G401 (cell line): Measurements from ENCODE around the gene CMTM6. TPM values are rescaled to one million over a fixed set of nuclear protein-coding genes. Genes with fewer than 3 reads are reported as not detected.

ENCODE experiments used
- DNase-seq: peaks from one replicate; pipeline ENCODE4 v3.0.0-alpha.2; 2015; ENCODE audit warnings: low spot score
- in situ Hi-C: cut with HindIII; loops from 2 replicates; pipeline ENCODE4 v1.10.0; 2016; ENCODE audit warnings: low sequenced_read_pairs, mixed read lengths
- total RNA-seq: library from RNA; depleted of rRNA; stranded (reverse); fragments of >200 nt; shearing (Covaris generic); gene quantifications from 2 replicates; pipeline ENCODE4 v1.2.3, GENCODE V29; 2014; rRNA removed

The CMTM6 gene
- total RNA-seq, 1 experiment from 2014 or later: 89.6 TPM

DNA sequence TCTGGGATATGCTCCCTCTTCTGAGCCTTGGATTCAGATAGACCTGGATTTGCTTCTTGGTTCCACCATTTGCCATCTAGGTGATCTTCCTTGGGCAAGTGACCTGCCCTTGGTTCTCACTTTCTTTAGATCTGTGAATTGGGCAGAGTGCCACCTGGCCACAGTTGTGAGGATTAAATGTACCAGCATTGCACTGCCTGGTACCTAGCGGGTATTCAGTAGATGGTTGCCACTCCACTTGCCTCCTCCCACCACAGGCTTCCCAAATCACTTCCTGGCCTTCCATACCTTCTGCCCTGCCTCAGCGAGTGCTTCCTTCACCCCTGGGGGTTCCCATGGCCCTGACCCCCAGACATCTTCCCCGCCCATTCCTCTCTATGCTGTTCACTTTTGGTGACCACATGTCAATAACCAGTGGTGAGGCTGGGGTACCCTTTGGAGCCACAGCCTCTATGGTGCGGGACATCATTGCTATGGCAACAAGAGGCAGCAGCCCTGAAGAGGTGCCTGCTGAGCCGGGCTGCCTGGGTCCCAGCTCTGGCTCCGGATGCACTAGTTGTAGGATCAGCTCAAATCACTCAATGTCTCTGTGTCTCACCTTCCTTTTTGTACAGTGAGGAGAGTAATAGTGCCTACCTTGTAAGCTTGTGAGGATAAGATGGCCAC lies 70.5 kb downstream of the CMTM6 start:
- no peak for DNase-seq
- in situ Hi-C loops: no loop called here

DNA sequence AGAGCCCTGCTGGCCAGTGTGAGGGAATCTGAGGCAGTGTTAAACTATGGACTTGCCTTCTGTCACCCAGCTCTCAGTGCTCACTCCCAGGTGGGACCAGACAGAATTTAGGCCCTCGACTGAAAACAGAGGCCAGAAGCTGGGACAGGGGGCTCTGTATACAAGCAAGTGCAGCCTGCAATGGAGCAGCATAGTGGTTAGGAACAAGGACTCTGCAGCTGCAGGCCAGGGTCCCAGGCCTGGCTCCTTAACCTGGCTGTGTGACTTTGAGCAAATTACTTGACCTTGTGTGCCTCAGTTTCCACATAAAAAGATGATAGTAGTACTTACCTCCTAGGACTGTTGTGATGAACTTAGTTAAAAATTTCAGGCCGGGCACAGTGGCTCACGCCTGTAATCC lies 71.2 kb downstream of the CMTM6 start:
- DNase-seq: no peak
- in situ Hi-C loops: no loop called here

Other genes with a start within 250 kb of the CMTM6 start
- 4.5 and 12.4 TPM in 2 replicates for gene CMTM7, start 111.0 kb downstream of the CMTM6 start, total RNA-seq
- 46.6 and 78.6 TPM in 2 replicates for gene DYNC1LI1, start 68.0 kb upstream of the CMTM6 start, total RNA-seq
- 23.1 and 23.9 TPM in 2 replicates for gene CNOT10, start 182.3 kb upstream of the CMTM6 start, total RNA-seq